AG20443 (cell line): ENCODE results near the gene FILIP1L.
A peak's percentile ranks its signal among the peaks of the same experiment; 100 is the strongest.

Experiments
- DNase-seq: peaks from one replicate; pipeline ENCODE4 v3.0.0; 2012; ENCODE audit warnings: low spot score, mixed read lengths

The FILIP1L gene

GRCh38 chr3:99866261-99866761 lies 248.0 kb downstream of the FILIP1L start:
- peak; percentile 67 for DNase-seq

- no peak for DNase-seq
Measured at GRCh38 chr3:99865321-99865720, 249.0 kb downstream of the FILIP1L start.

GRCh38 chr3:99864289-99864688 lies 250.0 kb downstream of the FILIP1L start:
- no peak for DNase-seq

- DNase-seq = no peak
Measured at GRCh38 chr3:99863588-99863987, 250.7 kb downstream of the FILIP1L start.

GRCh38 chr3:99863002-99863401 lies 251.3 kb downstream of the FILIP1L start:
- no peak for DNase-seq

GRCh38 chr3:99862208-99862607 lies 252.1 kb downstream of the FILIP1L start:
- peak; percentile 40 for DNase-seq

GRCh38 chr3:99861216-99861615 lies 253.1 kb downstream of the FILIP1L start:
- no peak for DNase-seq

GRCh38 chr3:99859825-99860224 lies 254.5 kb downstream of the FILIP1L start:
- DNase-seq = peak; percentile 67

GRCh38 chr3:99858469-99858868 lies 255.8 kb downstream of the FILIP1L start:
- no peak for DNase-seq

- no peak for DNase-seq
Measured at GRCh38 chr3:99857278-99857677, 257.0 kb downstream of the FILIP1L start.

- no peak for DNase-seq
Measured at GRCh38 chr3:99856437-99857220, 257.7 kb downstream of the FILIP1L start.

GRCh38 chr3:99855900-99856299 lies 258.4 kb downstream of the FILIP1L start:
- no peak for DNase-seq

GRCh38 chr3:99854756-99855298 lies 259.5 kb downstream of the FILIP1L start:
- DNase-seq = no peak

GRCh38 chr3:99852851-99853250 lies 261.4 kb downstream of the FILIP1L start:
- DNase-seq = no peak

GRCh38 chr3:99851955-99852354 lies 262.3 kb downstream of the FILIP1L start:
- DNase-seq = no peak

GRCh38 chr3:99850608-99851007 lies 263.7 kb downstream of the FILIP1L start:
- no peak for DNase-seq

- no peak for DNase-seq
Measured at GRCh38 chr3:99848433-99848832, 265.9 kb downstream of the FILIP1L start.

- DNase-seq = peak; percentile 57
Measured at GRCh38 chr3:99846477-99847160, 267.7 kb downstream of the FILIP1L start.

- no peak for DNase-seq
Measured at GRCh38 chr3:99845999-99846398, 268.3 kb downstream of the FILIP1L start.

- DNase-seq = no peak
Measured at GRCh38 chr3:99845331-99845730, 269.0 kb downstream of the FILIP1L start.

- DNase-seq = no peak
Measured at GRCh38 chr3:99843590-99844258, 270.6 kb downstream of the FILIP1L start.

GRCh38 chr3:99842826-99843589 lies 271.3 kb downstream of the FILIP1L start:
- peak; percentile 47 for DNase-seq
